ENCODE data around the gene UGGT2.

GRCh38 chr13:96080676-96081075 is 27.5 kb upstream of the UGGT2 start:
- TF ChIP-seq POLR2A (IDR thresholded peaks at IDR 0.05): no peak
- no peak for TF ChIP-seq CTCF (IDR thresholded peaks at IDR 0.05 in 8 of 11, conservative IDR thresholded peaks at IDR 0.05 in 3 of 11)
- TF ChIP-seq POLR2AphosphoS5 (IDR thresholded peaks at IDR 0.05): no peak
